ENCODE measurements around the gene NDUFB2. TPM values are rescaled to one million over a fixed set of nuclear protein-coding genes. Genes with fewer than 3 reads are reported as not detected.

NDUFB2 gene
- 118 and 155 TPM in 2 replicates for total RNA-seq

DNA sequence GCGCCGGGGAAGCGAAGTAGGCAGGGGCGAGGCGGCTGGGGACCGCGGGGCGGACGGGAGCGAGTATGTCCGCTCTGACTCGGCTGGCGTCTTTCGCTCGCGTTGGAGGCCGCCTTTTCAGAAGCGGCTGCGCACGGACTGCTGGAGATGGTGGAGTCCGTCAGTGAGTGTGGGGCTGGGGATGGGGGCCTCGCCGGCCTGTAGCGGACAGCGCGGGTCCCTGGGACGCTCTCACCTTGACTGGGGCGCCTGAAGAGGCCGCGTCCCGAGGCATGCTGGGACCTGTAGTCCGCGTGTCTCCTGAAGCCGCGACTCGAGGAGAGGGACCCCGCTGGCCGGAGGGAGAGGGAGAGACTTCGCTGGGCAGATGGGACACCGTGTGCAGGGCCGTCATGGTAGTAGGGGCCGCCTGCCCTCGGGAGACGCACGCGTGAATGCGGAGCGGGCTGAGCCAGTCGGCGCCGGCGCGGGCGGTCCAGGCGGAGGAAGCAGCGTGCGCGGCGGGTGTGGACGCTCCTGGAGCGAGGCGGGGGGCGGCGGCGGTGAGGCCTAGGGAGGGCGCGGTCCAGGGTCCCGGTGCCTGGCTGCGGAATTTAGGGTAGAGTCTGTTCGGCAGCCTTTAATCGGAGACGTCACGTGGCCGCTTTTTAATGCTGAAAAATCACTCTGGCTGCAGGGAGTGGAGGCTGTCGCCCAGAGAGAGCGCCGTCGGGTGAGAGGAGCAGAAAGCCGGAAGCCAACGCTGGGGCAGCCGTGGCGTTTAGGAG, at the start of gene NDUFB2:
NDUFB2 (plus strand) TSS at position 29 of the 767 bp plus-strand sequence; CDS start at position 66, 37 bp downstream.

DNA sequence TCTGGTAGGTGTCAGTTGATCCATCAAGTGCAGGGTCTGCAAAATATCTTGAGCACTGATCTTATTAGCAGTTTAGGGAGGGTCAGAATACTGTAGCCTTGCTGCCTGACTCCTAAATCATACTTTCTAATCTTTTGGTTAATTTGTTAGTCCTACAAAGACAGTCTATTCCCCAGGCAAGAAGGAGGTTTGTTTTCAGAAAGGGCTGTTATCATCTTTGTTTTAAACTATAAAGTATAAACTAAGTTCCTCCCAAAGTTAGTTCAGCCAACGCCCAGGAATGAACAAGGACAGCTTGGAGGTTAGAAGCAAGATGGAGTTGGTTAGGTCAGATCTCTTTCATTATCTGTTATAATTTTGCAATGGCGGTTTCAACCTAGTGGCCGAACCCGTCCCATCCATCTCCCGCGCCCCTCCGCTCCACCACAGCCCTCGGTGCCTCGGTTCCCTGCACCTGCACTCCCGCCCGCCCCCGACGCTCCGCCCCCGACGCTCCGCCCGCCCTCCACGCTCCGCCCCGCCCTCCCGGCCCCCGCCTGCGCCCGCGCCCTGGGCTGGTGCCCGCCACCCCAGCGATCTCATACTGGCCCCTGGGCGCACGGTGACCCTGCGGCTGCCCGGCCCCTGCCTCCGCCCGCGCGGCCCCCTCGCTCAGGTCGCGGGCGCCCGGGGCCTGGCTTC, 24.0 kb upstream of the NDUFB2 start, which contains the start of gene ADCK2:
ADCK2 (plus strand) TSS at position 564 of the 681 bp plus-strand sequence. CDS start 386 bp downstream, outside the sequence.

Other genes with a start within 250 kb of the NDUFB2 start
- gene MKRN1, start 217.2 kb upstream of the NDUFB2 start, total RNA-seq = 66.6 and 71.4 TPM in 2 replicates
- gene DENND2A, start 55.9 kb upstream of the NDUFB2 start, total RNA-seq = 13.1 and 22.2 TPM in 2 replicates
- 24.7 and 25.4 TPM in 2 replicates for gene ADCK2, start 23.8 kb upstream of the NDUFB2 start, total RNA-seq
- 16.0 and 21.9 TPM in 2 replicates for gene BRAF, start 228.2 kb downstream of the NDUFB2 start, total RNA-seq

Measured in aortic smooth muscle cell (primary cell).